B cell (primary cell): ENCODE results near the gene MOB3C. TPM values are rescaled to one million over a fixed set of nuclear protein-coding genes. Genes with fewer than 3 reads are reported as not detected.

Experiments
- ATAC-seq: fragments of 200-7000 bp; cut with Tn5 transposase; one replicate; pipeline ENCODE4 v1.10.0; 2021; ENCODE audit warnings: low read depth, mild to moderate bottlenecking, moderate number of reproducible peaks, moderate library complexity
- CTCF ChIA-PET: fragments of 350-600 bp; sonication (Branson Sonifier 250); formaldehyde crosslinking; loops from one replicate; lab custom pipeline; 2021; ENCODE audit warnings: antibody characterized with exemption, inconsistent platforms; lab: Charles Lee
- POLR2A ChIA-PET: fragments of 350-600 bp; sonication (Branson Sonifier 250); formaldehyde crosslinking; loops from one replicate; lab custom pipeline; 2021; ENCODE audit warnings: antibody characterized with exemption; lab: Charles Lee
- DNase-seq: peaks from one replicate; pipeline ENCODE4 v3.0.0; 2013
- H2AFZ ChIP-seq: 2 replicates; pipeline ENCODE4 v1.6.1; 2012; ENCODE audit warnings: mild to moderate bottlenecking, low read depth, low read length; ENCODE audit not compliant: insufficient read depth, poor library complexity, severe bottlenecking
- H3K27ac ChIP-seq, 2 donors: 1 replicate in 1 of 2; 2 replicates in 1 of 2; pipeline ENCODE4 v1.5.1; 2012 to 2013; ENCODE audit warnings: low read length in 2 of 2, mild to moderate bottlenecking in 2 of 2, moderate library complexity in 1 of 2
- H3K27me3 ChIP-seq, 4 experiments: fragments of 200-600 bp in 1 of 4; sonication (generic) in 1 of 4; replicated peaks in 1 of 4; 1 replicate in 2 of 4; 2 replicates in 2 of 4; pipeline versions ENCODE4 v1.6.1 to v1.7.0; 2013 to 2016; ENCODE audit warnings: low read length in 3 of 4, mild to moderate bottlenecking in 2 of 4, mixed read lengths in 1 of 4, moderate library complexity in 1 of 4; ENCODE audit not compliant: insufficient read depth in 4 of 4, control insufficient read depth in 3 of 4; ENCODE audit errors: control extremely low read depth in 1 of 4
- H3K36me3 ChIP-seq, 2 experiments: replicated peaks in 1 of 2; 1 replicate in 1 of 2; 2 replicates in 1 of 2; pipeline versions ENCODE4 v1.6.1 to v1.7.1; 2013; ENCODE audit warnings: low read length in 1 of 2; ENCODE audit not compliant: insufficient read depth in 2 of 2, control insufficient read depth in 1 of 2; ENCODE audit errors: control extremely low read depth in 1 of 2, extremely low read depth in 1 of 2
- H3K4me1 ChIP-seq, 2 donors: fragments of 200-600 bp in 1 of 2; sonication (generic) in 1 of 2; 1 replicate in 1 of 2; 2 replicates in 1 of 2; pipeline versions ENCODE4 v1.5.1 to v1.6.1; 2013 to 2017; ENCODE audit warnings: low read length in 2 of 2; ENCODE audit not compliant: control insufficient read depth in 2 of 2, insufficient read depth in 2 of 2
- H3K4me2 ChIP-seq: replicated peaks from 2 replicates; pipeline ENCODE3; 2012; ENCODE audit warnings: mild to moderate bottlenecking, low read depth, low read length; ENCODE audit not compliant: poor library complexity, severe bottlenecking
- H3K4me3 ChIP-seq, 5 experiments: fragments of 200-600 bp in 1 of 5; sonication (generic) in 1 of 5; 1 replicate in 3 of 5; 2 replicates in 2 of 5; pipeline versions ENCODE4 v1.5.1 to v1.7.0; 2011 to 2016; ENCODE audit warnings: low read length in 4 of 5, mild to moderate bottlenecking in 4 of 5, low read depth in 2 of 5, control low read depth in 1 of 5, moderate library complexity in 1 of 5; ENCODE audit not compliant: insufficient read depth in 1 of 5; ENCODE audit errors: control extremely low read depth in 1 of 5, extremely low read depth in 1 of 5
- H3K79me2 ChIP-seq: fragments of 200-600 bp; sonication (generic); one replicate; pipeline ENCODE4 v1.6.0; 2016; ENCODE audit warnings: low read length; ENCODE audit not compliant: control insufficient read depth, insufficient read depth
- H3K9ac ChIP-seq: fragments of 200-600 bp; sonication (generic); 2 replicates; pipeline ENCODE4 v1.6.1; 2017; ENCODE audit warnings: mild to moderate bottlenecking, low read length, moderate library complexity
- H3K9me3 ChIP-seq, 3 donors: one replicate each; pipeline versions ENCODE4 v1.6.1 to v1.7.1; 2013; ENCODE audit warnings: low read length in 2 of 3; ENCODE audit not compliant: control insufficient read depth in 2 of 3, insufficient read depth in 1 of 3; ENCODE audit errors: control extremely low read depth in 1 of 3
- H4K20me1 ChIP-seq: 2 replicates; pipeline ENCODE4 v1.6.0; 2012; ENCODE audit warnings: mild to moderate bottlenecking, low read length; ENCODE audit not compliant: insufficient read depth, control insufficient read depth, poor library complexity, severe bottlenecking
- H3K27ac Mint-ChIP-seq: one replicate; pipeline ENCODE4 v1.8.0; 2021; ENCODE audit warnings: mixed read lengths
- H3K27me3 Mint-ChIP-seq: one replicate; pipeline ENCODE4 v1.8.0; 2021; ENCODE audit warnings: mixed read lengths
- H3K4me1 Mint-ChIP-seq: one replicate; pipeline ENCODE4 v1.8.0; 2021; ENCODE audit warnings: mixed read lengths
- H3K4me3 Mint-ChIP-seq: one replicate; pipeline ENCODE4 v1.8.0; 2021; ENCODE audit warnings: mixed read lengths
- H3K9me3 Mint-ChIP-seq: one replicate; pipeline ENCODE4 v1.8.0; 2022; ENCODE audit warnings: mixed read lengths; ENCODE audit not compliant: insufficient read depth
- CTCF ChIP-seq: fragments of 200-600 bp; IDR thresholded peaks from one replicate; pipeline ENCODE4 v1.8.0; 2022; ENCODE audit warnings: antibody characterized with exemption, mild to moderate bottlenecking
- EZH2 ChIP-seq: IDR thresholded peaks from 2 replicates; pipeline ENCODE4 v1.6.1; 2012; ENCODE audit warnings: borderline replicate concordance, low read depth, mild to moderate bottlenecking, moderate library complexity, low read length; ENCODE audit not compliant: insufficient read depth, poor library complexity, severe bottlenecking
- WGBS: methylation state at CpG from one replicate; pipeline ENCODE4 v1.1.5; 2013; ENCODE audit warnings: missing lambda C conversion rate; ENCODE audit not compliant: insufficient coverage; 5-methylcytosine and 5-hydroxymethylcytosine counted together
- intact Hi-C: fragments of 100-400 bp; cut with micrococcal nuclease; formaldehyde crosslinking; loops from one replicate; pipeline ENCODE4 v1.10.0; 2022
- polyA plus RNA-seq: library from polyadenylated mRNA; depleted of rRNA; stranded (reverse); fragments of >200 nt; gene quantifications from 2 replicates; pipeline ENCODE4 v1.2.3, GENCODE V29; 2012
- total RNA-seq, 2 donors: library from RNA; stranded (reverse); fragments of 120-200 nt in 1 of 2; gene quantifications; 1 replicate in 1 of 2; 2 replicates in 1 of 2; pipeline versions ENCODE4 v1.2.3 to v1.2.4, GENCODE V29; 2013 to 2022

MOB3C gene
- total and polyA plus RNA-seq, 2 donors (not counting 1 experiment from before 2014, with no cell fraction given): 18.9 to 19.2 TPM

GRCh38 chr1:46568461-46568891 lies 48.1 kb downstream of the MOB3C start:
- no peak overlapping the region for H3K9ac ChIP-seq
- DNase-seq (no peak), ATAC-seq (no peak)
- H2AFZ ChIP-seq: no peak overlapping the region
- TF ChIP-seq EZH2: no peak
- no peak for TF ChIP-seq CTCF
- H3K36me3 ChIP-seq: peaks cover 2 to 41% of the 10 kb centered on the region in 2 experiments
- no peak overlapping the region for H3K4me3 ChIP-seq
- no peak overlapping the region for H3K4me2 ChIP-seq
- H4K20me1 ChIP-seq: no peaks in the 10 kb centered on the region
- ChIA-PET CTCF (no interaction called here), POLR2A (no interaction called here)
- no peaks in the 10 kb centered on the region for H3K79me2 ChIP-seq
- no peaks in the 10 kb centered on the region for H3K4me1 ChIP-seq
- no peaks in the 10 kb centered on the region for H3K4me1 Mint-ChIP-seq
- H3K27me3 ChIP-seq: no peaks in the 10 kb centered on the region
- H3K27ac Mint-ChIP-seq: no peak overlapping the region
- H3K9me3 Mint-ChIP-seq: no peaks in the 10 kb centered on the region
- H3K9me3 ChIP-seq: no peaks in the 10 kb centered on the region
- intact Hi-C loops: no loop called here
- no peak overlapping the region for H3K4me3 Mint-ChIP-seq
- 100% methylated on average over 2 of the region's 6 CpGs for WGBS
- no peak overlapping the region for H3K27ac ChIP-seq
- no peaks in the 10 kb centered on the region for H3K27me3 Mint-ChIP-seq

- H3K36me3 ChIP-seq: peaks cover 2 to 44% of the 10 kb centered on the region in 2 experiments
- POLR2A ChIA-PET: no interaction called here
These were observed 53.3 kb downstream of the MOB3C start for GRCh38 chr1:46563341-46563740.

More at GRCh38 chr1:46563341-46563740, 53.3 kb downstream of the MOB3C start:
- Histone ChIP-seq H4K20me1 (no peaks in the 10 kb centered on the region), H3K27me3 (no peaks in the 10 kb centered on the region), H3K4me3 (no peak overlapping the region), H3K79me2 (no peaks in the 10 kb centered on the region), H2AFZ (no peak overlapping the region), H3K4me1 (no peaks in the 10 kb centered on the region), H3K4me2 (no peak overlapping the region), H3K27ac (no peak overlapping the region), H3K9me3 (no peaks in the 10 kb centered on the region), H3K9ac (no peak overlapping the region)
- TF ChIP-seq EZH2 (no peak), CTCF (no peak)
- no peaks in the 10 kb centered on the region for H3K9me3 Mint-ChIP-seq
- intact Hi-C loops: no loop called here
- no peaks in the 10 kb centered on the region for H3K4me1 Mint-ChIP-seq
- CTCF ChIA-PET: no interaction called here
- DNase-seq: no peak
- H3K27ac Mint-ChIP-seq: no peak overlapping the region
- no peak for ATAC-seq
- no peak overlapping the region for H3K4me3 Mint-ChIP-seq
- no peaks in the 10 kb centered on the region for H3K27me3 Mint-ChIP-seq
- 100% methylated on average over 3 of the region's 4 CpGs for WGBS
